ENCODE data around the gene CDC14A. TPM values are rescaled to one million over a fixed set of nuclear protein-coding genes. Genes with fewer than 3 reads are reported as not detected.
A peak's percentile ranks its signal among the peaks of the same experiment; 100 is the strongest.

CDC14A gene
- total and polyA plus RNA-seq, 2 of the 8 experiments (the other 6 are each of a cell fraction or from before 2014, with no cell fraction given), result 3.2 to 8.9 TPM

- no peak for TF ChIP-seq HDAC6 (IDR thresholded peaks at IDR 0.05; ENCODE audit: low read depth, low read length)
Measured at GRCh38 chr1:100313382-100313781, 38.9 kb upstream of the CDC14A start.

More at GRCh38 chr1:100313382-100313781, 38.9 kb upstream of the CDC14A start:
- Histone ChIP-seq H3K27ac (ENCODE audit: low read depth, low read length) (no peak overlapping the region), H2BK12ac (ENCODE audit: low read depth, low read length) (peak overlapping the region; percentile 75), H4K91ac (replicated peaks; ENCODE audit: insufficient read length, low read length) (no peak overlapping the region), H3K56ac (replicated peaks; ENCODE audit: insufficient read length, low read depth, low read length) (no peak overlapping the region), H4K8ac (ENCODE audit: extremely low read depth, insufficient read depth, low read length) (no peak overlapping the region), H2AK5ac (ENCODE audit: low read depth, low read length) (no peak overlapping the region), H2AFZ (ENCODE audit: low read length) (0 out of 2 replicates have a peak overlapping the region, but pooled peaks have one; percentile 27), H3K23ac (ENCODE audit: insufficient read length) (no peak overlapping the region), H3K9ac (replicated peaks in 1 of 4; ENCODE audit: extremely low read depth in 1 of 4, low read depth in 3 of 4, low read length in 3 of 4) (no peak overlapping the region), H3K9me3 (ENCODE audit: insufficient read depth in 2 of 2, low read depth in 1 of 2, low read length in 1 of 2) (no peaks in the 10 kb centered on the region), H3K27me3 (replicated peaks in 1 of 4; ENCODE audit: control insufficient read depth in 3 of 4, extremely low read depth in 1 of 4, insufficient read depth in 3 of 4, low read length in 3 of 4) (no peaks in the 10 kb centered on the region), H2BK20ac (ENCODE audit: low read length) (no peak overlapping the region), H3K4me3 (ENCODE audit: extremely low read depth in 1 of 4, insufficient read depth in 2 of 4, low read depth in 3 of 4, low read length in 4 of 4) (no peak overlapping the region), H3K4me2 (ENCODE audit: insufficient read depth in 1 of 2, low read depth in 2 of 2, low read length in 2 of 2) (no peak overlapping the region), H2BK15ac (ENCODE audit: low read length) (0 out of 2 replicates have a peak overlapping the region, but pooled peaks have one; percentile 14), H2BK5ac (ENCODE audit: low read depth, low read length) (no peak overlapping the region), H3K4me1 (replicated peaks in 1 of 4; ENCODE audit: control insufficient read depth in 3 of 4, insufficient read depth in 4 of 4, low read length in 3 of 4) (peaks cover 0 to 4% (median 0%) of the 10 kb centered on the region in 4 experiments; a peak in 1 of 7 replicates), H3K36me3 (ENCODE audit: control insufficient read depth in 2 of 4, insufficient read depth in 4 of 4, low read length in 3 of 4) (no peaks in the 10 kb centered on the region), H3K14ac (ENCODE audit: insufficient read length) (no peak overlapping the region), H3K4ac (replicated peaks; ENCODE audit: insufficient read length, low read depth, low read length) (no peak overlapping the region), H3K79me2 (ENCODE audit: control insufficient read depth in 1 of 2, insufficient read depth in 2 of 2, low read length in 2 of 2) (no peaks in the 10 kb centered on the region), H3K79me1 (ENCODE audit: low read depth, low read length) (no peaks in the 10 kb centered on the region), H4K5ac (ENCODE audit: insufficient read length, low read depth, low read length) (no peak overlapping the region), H3K23me2 (ENCODE audit: low read depth, low read length) (no peaks in the 10 kb centered on the region), H3K18ac (ENCODE audit: extremely low read depth, low read length) (no peak overlapping the region), H2BK120ac (replicated peaks; ENCODE audit: low read depth, low read length) (no peak overlapping the region), H4K20me1 (replicated peaks in 1 of 2; ENCODE audit: control insufficient read depth in 1 of 2, insufficient read depth in 2 of 2, low read length in 2 of 2) (no peaks in the 10 kb centered on the region)
- ChIA-PET CTCF (ENCODE audit: partially characterized antibody) (interaction anchor here (1.6 kb wide), 1 partner anchor 10 kb away, joined by 5 read pairs; no protein-coding TSS in a partner anchor), POLR2A (ENCODE audit: partially characterized antibody) (interaction anchor here (1.1 kb wide), 1 partner anchor 13 kb away, joined by 3 read pairs; no protein-coding TSS in a partner anchor)
- DNase-seq (ENCODE audit: low read depth in 1 of 2, low spot score in 2 of 2), result no peak
- WGBS, 2 experiments (ENCODE audit: extremely low coverage in 1 of 2, insufficient coverage in 1 of 2, insufficient read length in 1 of 2, insufficient replicate concordance in 2 of 2, low coverage in 1 of 2, low lambda C conversion rate in 2 of 2, missing lambda C conversion rate in 1 of 2), result 81% methylated on average over 4 of the region's 4 CpGs; no CpG with 5 or more reads in 1 of the 2 experiments
- no peak for FAIRE-seq

Measured in H1 (cell line).